Measurements from ENCODE around the gene COPE. TPM values are rescaled to one million over a fixed set of nuclear protein-coding genes. Genes with fewer than 3 reads are reported as not detected.
"Not testable (repeated sequence)": the region's sequence is repeated elsewhere in the genome, so short reads cannot be mapped to it uniquely, and the experiment has no call there.

COPE gene
- total RNA-seq, 4 donors from 2014 or later = 170 to 245 (median 224) TPM

DNA sequence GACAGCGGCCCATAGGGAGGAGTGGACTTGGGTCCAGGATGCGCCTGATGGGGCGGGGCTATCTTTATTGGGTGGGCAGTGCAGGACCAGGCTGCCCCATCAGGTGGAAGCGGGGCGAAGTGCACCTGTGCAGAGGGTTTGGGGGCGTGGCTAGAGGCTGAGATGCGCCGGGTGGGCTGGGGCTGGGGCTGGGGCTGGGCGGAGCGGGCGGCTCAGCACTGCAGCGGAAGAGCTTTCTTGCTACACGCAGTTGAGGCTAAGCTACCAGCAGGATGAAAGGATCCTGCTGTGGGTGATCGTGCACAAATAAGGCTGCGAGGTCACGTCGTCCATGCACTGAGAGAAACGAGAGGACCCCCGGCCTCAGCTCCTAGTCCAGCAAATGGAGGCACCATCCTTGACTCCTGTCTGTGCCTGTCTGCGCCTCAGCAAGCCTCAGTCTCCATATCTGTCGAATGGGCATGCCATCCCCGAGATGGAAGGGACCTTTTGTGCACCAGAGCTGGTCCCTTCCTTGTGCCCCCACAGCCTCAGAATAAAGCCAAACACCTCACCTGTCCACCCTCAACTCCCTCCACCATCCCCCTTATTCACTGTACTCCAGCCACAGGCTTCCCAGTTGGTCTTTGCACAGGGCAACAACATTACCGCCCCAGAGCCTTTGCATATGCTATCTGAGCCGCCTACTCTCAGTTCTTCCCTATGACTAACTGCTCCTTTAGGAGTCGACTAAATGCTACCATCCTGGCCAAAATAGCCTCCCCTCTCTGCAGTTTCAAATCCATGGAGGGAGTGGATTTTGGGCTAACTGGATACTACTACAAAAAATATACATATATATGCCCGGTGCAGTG lies 42.8 kb upstream of the COPE start:
- H3K9me3 ChIP-seq = no peaks in the 10 kb centered on the region
- H3K27me3 ChIP-seq = peaks cover 0 to 59% (median 0%) of the 10 kb centered on the region in 4 donors
- no peaks in the 10 kb centered on the region for H3K36me3 ChIP-seq
- intact Hi-C loops (cut with DNase I) = no loop called here
- DNase-seq = no peak
- peaks cover 0 to 14% (median 0%) of the 10 kb centered on the region in 3 donors for H3K4me1 ChIP-seq
- TF ChIP-seq POLR2A (IDR thresholded peaks at IDR 0.05) = no peak
- TF ChIP-seq, protein P1, sequence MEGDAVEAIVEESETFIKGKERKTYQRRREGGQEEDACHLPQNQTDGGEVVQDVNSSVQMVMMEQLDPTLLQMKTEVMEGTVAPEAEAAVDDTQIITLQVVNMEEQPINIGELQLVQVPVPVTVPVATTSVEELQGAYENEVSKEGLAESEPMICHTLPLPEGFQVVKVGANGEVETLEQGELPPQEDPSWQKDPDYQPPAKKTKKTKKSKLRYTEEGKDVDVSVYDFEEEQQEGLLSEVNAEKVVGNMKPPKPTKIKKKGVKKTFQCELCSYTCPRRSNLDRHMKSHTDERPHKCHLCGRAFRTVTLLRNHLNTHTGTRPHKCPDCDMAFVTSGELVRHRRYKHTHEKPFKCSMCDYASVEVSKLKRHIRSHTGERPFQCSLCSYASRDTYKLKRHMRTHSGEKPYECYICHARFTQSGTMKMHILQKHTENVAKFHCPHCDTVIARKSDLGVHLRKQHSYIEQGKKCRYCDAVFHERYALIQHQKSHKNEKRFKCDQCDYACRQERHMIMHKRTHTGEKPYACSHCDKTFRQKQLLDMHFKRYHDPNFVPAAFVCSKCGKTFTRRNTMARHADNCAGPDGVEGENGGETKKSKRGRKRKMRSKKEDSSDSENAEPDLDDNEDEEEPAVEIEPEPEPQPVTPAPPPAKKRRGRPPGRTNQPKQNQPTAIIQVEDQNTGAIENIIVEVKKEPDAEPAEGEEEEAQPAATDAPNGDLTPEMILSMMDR (IDR thresholded peaks at IDR 0.05) = no peak
- no peak overlapping the region for H3K4me3 ChIP-seq
- no peak overlapping the region for H3K27ac ChIP-seq
- 48 to 53% methylated on average over 8 to 10 of the region's 26 CpGs for WGBS, 2 donors

DNA sequence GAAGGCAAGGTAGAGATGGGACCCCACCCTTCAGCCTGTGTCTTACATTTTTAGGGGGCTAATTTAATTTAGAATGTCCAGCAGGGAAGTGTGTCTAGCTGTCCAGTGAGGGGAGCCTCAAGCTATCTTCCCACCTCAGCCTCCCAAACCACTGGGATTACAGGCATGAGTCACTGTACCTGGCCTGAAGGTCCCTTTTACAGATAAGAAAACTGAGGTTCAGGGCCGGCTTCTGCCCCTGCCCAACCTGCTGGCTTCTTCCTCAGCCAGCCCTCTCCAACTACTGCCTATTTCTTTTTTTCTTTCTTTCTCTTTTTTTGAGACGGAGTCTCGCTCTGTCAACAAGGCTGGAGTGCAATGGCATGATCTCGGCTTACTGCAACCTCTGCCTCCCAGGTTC lies 41.2 kb upstream of the COPE start:
- no peak overlapping the region for H3K27ac ChIP-seq
- DNase-seq = no peak
- 75 to 79% methylated on average over 3 to 4 of the region's 4 CpGs for WGBS, 2 donors
- no peaks in the 10 kb centered on the region for H3K9me3 ChIP-seq
- H3K36me3 ChIP-seq = no peaks in the 10 kb centered on the region
- H3K4me3 ChIP-seq = no peak overlapping the region
- H3K27me3 ChIP-seq = peaks cover 0 to 59% (median 0%) of the 10 kb centered on the region in 4 donors
- TF ChIP-seq POLR2A (IDR thresholded peaks at IDR 0.05) = no peak
- TF ChIP-seq, protein P1 (IDR thresholded peaks at IDR 0.05) = no peak
- intact Hi-C loops (cut with DNase I) = no loop called here
- peaks cover 0 to 6% (median 0%) of the 10 kb centered on the region in 3 donors for H3K4me1 ChIP-seq

DNA sequence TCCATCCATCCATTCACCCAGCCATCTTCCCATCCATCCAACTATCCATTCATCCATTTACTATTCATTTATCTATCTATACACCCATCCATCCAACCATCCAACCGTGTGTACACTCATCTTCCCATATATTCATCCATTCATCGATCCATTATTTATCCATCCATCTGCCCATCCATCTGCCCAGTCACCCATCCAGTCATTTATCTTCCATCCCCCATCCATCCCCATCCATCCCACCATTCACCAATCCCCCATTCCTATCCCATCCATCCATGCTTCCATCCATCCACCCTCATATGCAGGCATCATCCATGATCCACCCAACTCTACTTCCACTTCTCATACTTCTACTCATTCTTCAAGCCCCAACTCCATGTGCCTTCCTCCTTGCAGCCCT lies 35.9 kb upstream of the COPE start:
- H3K4me1 ChIP-seq = peaks cover 0 to 19% (median 6%) of the 10 kb centered on the region in 3 donors
- H3K27me3 ChIP-seq = peaks cover 0 to 30% (median 0%) of the 10 kb centered on the region in 4 donors
- WGBS, 2 donors = 93% methylated on average over 2 of the region's 2 CpGs
- no peak overlapping the region for H3K4me3 ChIP-seq
- no peaks in the 10 kb centered on the region for H3K36me3 ChIP-seq
- no peak for DNase-seq
- H3K9me3 ChIP-seq = no peaks in the 10 kb centered on the region
- intact Hi-C loops (cut with DNase I) = no loop called here
- no peak overlapping the region for H3K27ac ChIP-seq
- TF ChIP-seq POLR2A (IDR thresholded peaks at IDR 0.05) = no peak
- TF ChIP-seq, protein P1 (IDR thresholded peaks at IDR 0.05) = no peak

GRCh38 chr19:18954094-18954493 lies 34.9 kb upstream of the COPE start:
- no peak for TF ChIP-seq POLR2A (IDR thresholded peaks at IDR 0.05)
- TF ChIP-seq, protein P1 (IDR thresholded peaks at IDR 0.05) = no peak
- Histone ChIP-seq H3K4me1 (peaks cover 0 to 19% (median 6%) of the 10 kb centered on the region in 3 donors), H3K4me3 (no peak overlapping the region), H3K9me3 (no peaks in the 10 kb centered on the region), H3K36me3 (no peaks in the 10 kb centered on the region), H3K27ac (no peak overlapping the region), H3K27me3 (peaks cover 0 to 24% (median 0%) of the 10 kb centered on the region in 4 donors)
- WGBS, 2 donors = 85 to 89% methylated on average over 3 of the region's 3 CpGs
- intact Hi-C loops (cut with DNase I) = no loop called here
- DNase-seq = no peak

GRCh38 chr19:18952364-18953003 lies 33.3 kb upstream of the COPE start:
- H3K36me3 ChIP-seq; H3K27ac ChIP-seq; H3K4me3 ChIP-seq; H3K9me3 ChIP-seq; intact Hi-C loops (cut with DNase I); DNase-seq: not testable (repeated sequence)
- peaks cover 0 to 19% (median 6%) of the 10 kb centered on the region in 3 donors for H3K4me1 ChIP-seq
- WGBS, 2 donors = 30% methylated on average over 11 to 14 of the region's 17 CpGs
- H3K27me3 ChIP-seq = peaks cover 0 to 20% (median 0%) of the 10 kb centered on the region in 4 donors
